Measurements from ENCODE around the gene DGLUCY.

DNA sequence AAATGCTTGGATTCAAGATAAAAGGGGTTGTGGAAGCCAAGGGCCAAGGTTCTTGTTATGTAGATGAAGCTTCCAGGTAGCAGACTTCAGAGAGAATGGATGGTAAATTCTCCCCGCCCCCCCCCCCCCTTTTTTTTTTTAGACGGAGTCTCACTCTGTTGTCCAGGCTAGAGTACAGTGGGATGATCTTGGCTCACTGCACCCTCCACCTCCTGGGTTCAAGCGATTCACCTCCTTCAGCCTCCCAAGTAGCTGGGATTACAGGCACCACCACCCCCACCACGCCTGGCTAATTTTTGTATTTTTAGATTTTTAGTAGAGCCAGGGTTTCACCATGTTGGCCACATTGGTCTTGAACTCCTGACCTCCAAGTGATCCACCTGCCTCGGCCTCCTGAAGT, 4.1 kb downstream of the DGLUCY start:
- TF ChIP-seq, protein P1, sequence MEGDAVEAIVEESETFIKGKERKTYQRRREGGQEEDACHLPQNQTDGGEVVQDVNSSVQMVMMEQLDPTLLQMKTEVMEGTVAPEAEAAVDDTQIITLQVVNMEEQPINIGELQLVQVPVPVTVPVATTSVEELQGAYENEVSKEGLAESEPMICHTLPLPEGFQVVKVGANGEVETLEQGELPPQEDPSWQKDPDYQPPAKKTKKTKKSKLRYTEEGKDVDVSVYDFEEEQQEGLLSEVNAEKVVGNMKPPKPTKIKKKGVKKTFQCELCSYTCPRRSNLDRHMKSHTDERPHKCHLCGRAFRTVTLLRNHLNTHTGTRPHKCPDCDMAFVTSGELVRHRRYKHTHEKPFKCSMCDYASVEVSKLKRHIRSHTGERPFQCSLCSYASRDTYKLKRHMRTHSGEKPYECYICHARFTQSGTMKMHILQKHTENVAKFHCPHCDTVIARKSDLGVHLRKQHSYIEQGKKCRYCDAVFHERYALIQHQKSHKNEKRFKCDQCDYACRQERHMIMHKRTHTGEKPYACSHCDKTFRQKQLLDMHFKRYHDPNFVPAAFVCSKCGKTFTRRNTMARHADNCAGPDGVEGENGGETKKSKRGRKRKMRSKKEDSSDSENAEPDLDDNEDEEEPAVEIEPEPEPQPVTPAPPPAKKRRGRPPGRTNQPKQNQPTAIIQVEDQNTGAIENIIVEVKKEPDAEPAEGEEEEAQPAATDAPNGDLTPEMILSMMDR (IDR thresholded peaks at IDR 0.05 in 8 of 11, conservative IDR thresholded peaks at IDR 0.05 in 3 of 11), result no peak
- TF ChIP-seq POLR2A (IDR thresholded peaks at IDR 0.05), result no peak
- no peak for TF ChIP-seq POLR2AphosphoS5 (IDR thresholded peaks at IDR 0.05)

Data from spleen (tissue), 7 donors.